HCT116 (cell line): ENCODE results near the gene CD82. TPM values are rescaled to one million over a fixed set of nuclear protein-coding genes. Genes with fewer than 3 reads are reported as not detected.

Source experiments
- ATAC-seq: fragments of 200-7000 bp; cut with Tn5 transposase; 2 replicates; pipeline ENCODE4 v1.9.1; 2020; ENCODE audit warnings: mild to moderate bottlenecking, moderate library complexity
- BruUV-seq: library from RNA; stranded (reverse); fragments of 400-500 nt; replicated peaks from 2 replicates; lab custom pipeline; 2021; lab: Mats Ljungman, UMichigan
- CTCF ChIA-PET: fragments of 300-600 bp; sonication (Branson Sonifier 250); formaldehyde crosslinking; loops from one replicate; lab custom pipeline; 2021; ENCODE audit warnings: antibody characterized with exemption; lab: Charles Lee
- POLR2A ChIA-PET: fragments of 300-600, 350-600 bp; sonication (Branson Sonifier 250); formaldehyde crosslinking; loops from one replicate; lab custom pipeline; 2021; ENCODE audit warnings: antibody characterized with exemption; lab: Charles Lee
- RAD21 ChIA-PET, 2 experiments: fragments of 300-600 bp; sonication (Branson Sonifier 250); formaldehyde crosslinking; loops; one replicate each; lab custom pipeline; 2023; ENCODE audit warnings: low total read pairs in 2 of 2; ENCODE audit not compliant: uncharacterized antibody in 2 of 2, unreplicated experiment in 2 of 2, low non-redundant PET in 1 of 2; lab: Charles Lee
- DNase-seq: peaks from one replicate; pipeline ENCODE4 v3.0.0-alpha.2; 2010; ENCODE audit warnings: low read depth, low spot score
- H2AFZ ChIP-seq: fragments of 200-600 bp; shearing (Covaris generic), sonication (generic); 2 replicates; pipeline ENCODE4 v1.6.1; 2017; ENCODE audit warnings: low read depth, mixed run types, mixed read lengths, antibody characterized with exemption, low read length; ENCODE audit not compliant: poor library complexity, severe bottlenecking
- H3K27ac ChIP-seq: 2 replicates; pipeline ENCODE4 v1.5.1; 2012; ENCODE audit warnings: low read depth, low read length
- H3K27me3 ChIP-seq: fragments of 200-600 bp; sonication (generic); 2 replicates; pipeline ENCODE4 v1.6.1; 2016; ENCODE audit warnings: mixed run types, low read length, mixed read lengths; ENCODE audit not compliant: insufficient read depth
- H3K36me3 ChIP-seq, 2 experiments: fragments of 200-500 bp in 1 of 2; fragments of 200-600 bp in 1 of 2; sonication (Bioruptor generic) in 1 of 2; sonication (generic) in 1 of 2; 2 replicates each; pipeline versions ENCODE4 v1.5.1 to v1.6.1; 2014 to 2016; ENCODE audit warnings: low read length in 2 of 2, inconsistent platforms in 1 of 2, mixed read lengths in 1 of 2, mixed run types in 1 of 2; ENCODE audit not compliant: insufficient read depth in 2 of 2, control insufficient read depth in 1 of 2
- H3K4me1 ChIP-seq, 2 experiments: fragments of 200-600 bp in 1 of 2; sonication (generic) in 1 of 2; 2 replicates each; pipeline versions ENCODE4 v1.5.1 to v1.6.1; 2012 to 2017; ENCODE audit warnings: low read length in 2 of 2, inconsistent platforms in 1 of 2, mild to moderate bottlenecking in 1 of 2, mixed read lengths in 1 of 2, mixed run types in 1 of 2, moderate library complexity in 1 of 2; ENCODE audit not compliant: insufficient read depth in 2 of 2, control insufficient read depth in 1 of 2
- H3K4me2 ChIP-seq: fragments of 200-600 bp; sonication (generic); 2 replicates; pipeline ENCODE4 v1.6.1; 2017; ENCODE audit warnings: mixed run types, low read length, mixed read lengths
- H3K4me3 ChIP-seq, 2 experiments: fragments of 200-600 bp in 1 of 2; sonication (generic) in 1 of 2; replicated peaks in 1 of 2; 2 replicates each; pipeline ENCODE4 v1.5.1; 2011 to 2016; ENCODE audit warnings: low read length in 2 of 2, control low read depth in 1 of 2, low read depth in 1 of 2, mild to moderate bottlenecking in 1 of 2, mixed read lengths in 1 of 2, mixed run types in 1 of 2
- H3K79me2 ChIP-seq: fragments of 200-600 bp; sonication (generic); 2 replicates; pipeline ENCODE4 v1.6.1; 2017; ENCODE audit warnings: mild to moderate bottlenecking, mixed run types, low read length, moderate library complexity, mixed read lengths; ENCODE audit not compliant: insufficient read depth
- H3K9ac ChIP-seq: fragments of 200-600 bp; sonication (generic); 2 replicates; pipeline ENCODE4 v1.6.1; 2016; ENCODE audit warnings: low read length, mixed read lengths
- H3K9me2 ChIP-seq: fragments of 200-600 bp; sonication (generic), shearing (Covaris generic); 2 replicates; pipeline ENCODE4 v1.6.1; 2017; ENCODE audit warnings: mixed run types, mild to moderate bottlenecking, moderate library complexity; ENCODE audit not compliant: insufficient read depth
- H3K9me3 ChIP-seq, 2 experiments: fragments of 200-500 bp in 1 of 2; fragments of 200-600 bp in 1 of 2; sonication (Bioruptor generic) in 1 of 2; sonication (generic) in 1 of 2; 2 replicates each; pipeline ENCODE4 v1.6.1; 2014 to 2017; ENCODE audit warnings: low read length in 2 of 2, mixed read lengths in 2 of 2, inconsistent platforms in 1 of 2, low read depth in 1 of 2, mild to moderate bottlenecking in 1 of 2, mixed run types in 1 of 2, moderate library complexity in 1 of 2; ENCODE audit not compliant: control insufficient read depth in 1 of 2, insufficient read depth in 1 of 2
- H4K20me1 ChIP-seq: fragments of 200-600 bp; sonication (generic), shearing (Covaris generic); 2 replicates; pipeline ENCODE4 v1.6.1; 2017; ENCODE audit warnings: mixed run types, mild to moderate bottlenecking, moderate library complexity; ENCODE audit not compliant: insufficient read depth
- ATF3 ChIP-seq: IDR thresholded peaks from 2 replicates; pipeline ENCODE4 v1.6.1; 2012
- ELF1 ChIP-seq: IDR thresholded peaks from 2 replicates; pipeline ENCODE4 v1.6.1; 2012; ENCODE audit warnings: low read depth, borderline replicate concordance
- EZH2 ChIP-seq: fragments of 200-600 bp; sonication (generic); IDR thresholded peaks from 2 replicates; pipeline ENCODE4 v1.6.1; 2017; ENCODE audit warnings: antibody characterized with exemption, mixed run types
- EZH2phosphoT487 ChIP-seq: fragments of 200-600 bp; IDR thresholded peaks from 2 replicates; pipeline ENCODE4 v1.6.1; 2018; ENCODE audit warnings: antibody characterized with exemption, borderline replicate concordance
- FOSL1 ChIP-seq: IDR thresholded peaks from 2 replicates; pipeline ENCODE4 v1.6.1; 2012; ENCODE audit warnings: low read depth
- JUND ChIP-seq: IDR thresholded peaks from 2 replicates; pipeline ENCODE4 v1.6.1; 2012
- POLR2A ChIP-seq: IDR thresholded peaks from 2 replicates; pipeline ENCODE4 v1.7.0; 2011; ENCODE audit warnings: borderline replicate concordance; ENCODE audit not compliant: insufficient read depth, insufficient read length; ENCODE audit errors: extremely low read depth
- SIN3A ChIP-seq: IDR thresholded peaks from 2 replicates; pipeline ENCODE4 v1.6.1; 2012; ENCODE audit warnings: low read depth
- SP1 ChIP-seq: IDR thresholded peaks from 2 replicates; pipeline ENCODE4 v1.6.1; 2012; ENCODE audit warnings: low read depth
- SRF ChIP-seq: IDR thresholded peaks from 2 replicates; pipeline ENCODE4 v1.6.1; 2012; ENCODE audit warnings: low read depth
- YY1 ChIP-seq: IDR thresholded peaks from 2 replicates; pipeline ENCODE4 v1.6.1; 2011; ENCODE audit warnings: low read length, low read depth, moderate library complexity, mild to moderate bottlenecking; ENCODE audit not compliant: insufficient replicate concordance; ENCODE audit errors: extremely low read depth
- ZFX ChIP-seq: fragments of 450-650 bp; IDR thresholded peaks from 2 replicates; pipeline ENCODE4 v1.6.1; 2017
- intact Hi-C: fragments of 100-400 bp; cut with micrococcal nuclease; formaldehyde crosslinking; loops from 2 replicates; pipeline ENCODE4 v1.10.0; 2022
- total RNA-seq: library from RNA; stranded (reverse); gene quantifications from one replicate; pipeline ENCODE4 v1.2.1, GENCODE V29; 2021; ENCODE audit not compliant: unreplicated experiment
- TF ChIP-seq, protein P1 (sequence below): IDR thresholded peaks from 2 replicates; pipeline ENCODE4 v1.6.1; 2012
- TF ChIP-seq, protein P2 (sequence below): IDR thresholded peaks from 2 replicates; pipeline ENCODE4 v1.6.1; 2011; ENCODE audit warnings: mild to moderate bottlenecking, low read length, moderate library complexity; ENCODE audit not compliant: insufficient replicate concordance; ENCODE audit errors: extremely low read depth

Gene CD82
- total RNA-seq, 1 experiment from 2014 or later: 16.7 TPM

DNA sequence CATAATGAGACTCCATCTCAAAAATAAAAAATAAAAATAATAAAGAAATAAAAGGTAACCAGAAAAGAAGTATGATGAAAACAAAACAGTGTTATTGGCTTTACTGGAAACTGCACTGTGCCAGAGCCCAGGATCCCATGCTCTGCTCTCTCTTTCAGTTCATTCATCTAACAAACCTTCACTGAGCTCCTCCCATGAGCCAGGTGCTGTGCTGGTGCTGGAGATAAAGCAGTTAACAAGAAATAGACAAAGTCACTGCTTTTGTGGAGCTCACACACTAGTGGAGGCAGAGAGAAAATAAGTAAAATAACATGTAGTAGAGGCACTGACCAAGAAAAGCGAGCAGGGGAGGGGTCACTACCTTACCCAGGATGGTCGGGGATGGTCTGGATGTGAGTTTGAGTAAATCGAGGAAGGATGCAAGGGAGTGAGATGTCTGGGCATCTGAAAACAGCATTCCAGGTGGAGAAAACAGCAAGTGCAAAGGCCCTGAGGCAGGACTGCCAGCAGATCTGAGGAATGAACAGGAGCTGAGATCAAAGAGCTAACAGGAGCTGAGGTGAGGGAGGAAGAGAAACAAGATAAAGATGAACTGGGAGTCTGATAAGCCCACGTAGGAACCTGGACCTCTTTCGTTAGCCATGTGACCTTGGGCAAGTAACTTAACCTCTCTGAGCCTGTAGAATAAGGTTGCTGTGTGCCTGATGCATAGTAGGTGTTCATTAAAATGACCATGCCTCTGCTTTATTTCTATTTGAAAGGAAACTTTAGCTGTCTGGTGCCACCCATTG, 31.3 kb upstream of the CD82 start:
- BruUV-seq: no TSS peak
- Histone ChIP-seq H3K27ac (no peak overlapping the region), H3K9ac (no peak overlapping the region), H3K27me3 (no peaks in the 10 kb centered on the region), H3K9me3 (no peaks in the 10 kb centered on the region), H2AFZ (no peak overlapping the region), H3K9me2 (no peaks in the 10 kb centered on the region), H4K20me1 (no peaks in the 10 kb centered on the region), H3K36me3 (no peaks in the 10 kb centered on the region), H3K4me3 (no peak overlapping the region), H3K4me2 (no peak overlapping the region), H3K79me2 (no peaks in the 10 kb centered on the region), H3K4me1 (no peaks in the 10 kb centered on the region; a peak in 1 of 4 replicates)
- TF ChIP-seq ATF3 (no peak), POLR2A (no peak), SP1 (no peak), EZH2phosphoT487 (no peak), SRF (no peak), JUND (no peak), EZH2 (no peak), ZFX (no peak), SIN3A (no peak), ELF1 (no peak), YY1 (no peak), FOSL1 (no peak)
- TF ChIP-seq, protein P1, sequence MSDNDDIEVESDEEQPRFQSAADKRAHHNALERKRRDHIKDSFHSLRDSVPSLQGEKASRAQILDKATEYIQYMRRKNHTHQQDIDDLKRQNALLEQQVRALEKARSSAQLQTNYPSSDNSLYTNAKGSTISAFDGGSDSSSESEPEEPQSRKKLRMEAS: no peak
- TF ChIP-seq, protein P2, sequence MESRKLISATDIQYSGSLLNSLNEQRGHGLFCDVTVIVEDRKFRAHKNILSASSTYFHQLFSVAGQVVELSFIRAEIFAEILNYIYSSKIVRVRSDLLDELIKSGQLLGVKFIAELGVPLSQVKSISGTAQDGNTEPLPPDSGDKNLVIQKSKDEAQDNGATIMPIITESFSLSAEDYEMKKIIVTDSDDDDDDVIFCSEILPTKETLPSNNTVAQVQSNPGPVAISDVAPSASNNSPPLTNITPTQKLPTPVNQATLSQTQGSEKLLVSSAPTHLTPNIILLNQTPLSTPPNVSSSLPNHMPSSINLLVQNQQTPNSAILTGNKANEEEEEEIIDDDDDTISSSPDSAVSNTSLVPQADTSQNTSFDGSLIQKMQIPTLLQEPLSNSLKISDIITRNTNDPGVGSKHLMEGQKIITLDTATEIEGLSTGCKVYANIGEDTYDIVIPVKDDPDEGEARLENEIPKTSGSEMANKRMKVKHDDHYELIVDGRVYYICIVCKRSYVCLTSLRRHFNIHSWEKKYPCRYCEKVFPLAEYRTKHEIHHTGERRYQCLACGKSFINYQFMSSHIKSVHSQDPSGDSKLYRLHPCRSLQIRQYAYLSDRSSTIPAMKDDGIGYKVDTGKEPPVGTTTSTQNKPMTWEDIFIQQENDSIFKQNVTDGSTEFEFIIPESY: no peak
- ChIA-PET CTCF (interaction anchor here (1.3 to 1.5 kb wide), 2 partner anchors 401 to 440 kb away, joined by 3 read pairs; no protein-coding TSS in a partner anchor), RAD21 (no interaction called here), POLR2A (no interaction called here)
- intact Hi-C loops: no loop called here
- DNase-seq (no peak), ATAC-seq (no peak)
